OCI-M2 (cell line): ENCODE results near the gene LPAR3.
"Not testable (repeated sequence)": the region's sequence is repeated elsewhere in the genome, so short reads cannot be mapped to it uniquely, and the experiment has no call there.

Experiments
- DNase-seq: peaks from one replicate; lab custom pipeline; 2025; ENCODE audit not compliant: unreplicated experiment; lab: John Stamatoyannopoulos, UW

LPAR3 gene

GRCh38 chr1:84907095-84907827, 14.3 kb upstream of the LPAR3 start:
- no peak for DNase-seq

GRCh38 chr1:84902727-84903126, 9.7 kb upstream of the LPAR3 start:
- DNase-seq = not testable (repeated sequence)

- DNase-seq = no peak
Measured at GRCh38 chr1:84899969-84900368, 7.0 kb upstream of the LPAR3 start.

- no peak for DNase-seq
Measured at GRCh38 chr1:84896279-84896678, 3.3 kb upstream of the LPAR3 start.

GRCh38 chr1:84890566-84890965, 2.4 kb downstream of the LPAR3 start:
- DNase-seq = no peak

GRCh38 chr1:84889437-84889836, 3.6 kb downstream of the LPAR3 start:
- DNase-seq = no peak

- DNase-seq = no peak
Measured at GRCh38 chr1:84888753-84889152, 4.3 kb downstream of the LPAR3 start.

- DNase-seq = no peak
Measured at GRCh38 chr1:84887261-84887934, 5.6 kb downstream of the LPAR3 start.

- no peak for DNase-seq
Measured at GRCh38 chr1:84885469-84885868, 7.5 kb downstream of the LPAR3 start.

- no peak for DNase-seq
Measured at GRCh38 chr1:84884671-84885389, 8.2 kb downstream of the LPAR3 start.

- DNase-seq = no peak
Measured at GRCh38 chr1:84883286-84883685, 9.7 kb downstream of the LPAR3 start.

GRCh38 chr1:84877592-84877991, 15.4 kb downstream of the LPAR3 start:
- DNase-seq = no peak

GRCh38 chr1:84876353-84876752, 16.7 kb downstream of the LPAR3 start:
- no peak for DNase-seq

GRCh38 chr1:84873366-84873765, 19.6 kb downstream of the LPAR3 start:
- no peak for DNase-seq

GRCh38 chr1:84872696-84873355, 20.2 kb downstream of the LPAR3 start:
- no peak for DNase-seq

GRCh38 chr1:84871181-84871580, 21.8 kb downstream of the LPAR3 start:
- no peak for DNase-seq

- no peak for DNase-seq
Measured at GRCh38 chr1:84870591-84870990, 22.4 kb downstream of the LPAR3 start.

- no peak for DNase-seq
Measured at GRCh38 chr1:84869720-84870119, 23.3 kb downstream of the LPAR3 start.

GRCh38 chr1:84862810-84863251, 30.2 kb downstream of the LPAR3 start:
- DNase-seq = no peak

- no peak for DNase-seq
Measured at GRCh38 chr1:84861988-84862644, 30.9 kb downstream of the LPAR3 start.

GRCh38 chr1:84861516-84861915, 31.5 kb downstream of the LPAR3 start:
- DNase-seq = no peak
